ENCODE data around the gene UBE2V1. TPM values are rescaled to one million over a fixed set of nuclear protein-coding genes. Genes with fewer than 3 reads are reported as not detected.
"Not testable (repeated sequence)": the region's sequence is repeated elsewhere in the genome, so short reads cannot be mapped to it uniquely, and the experiment has no call there.

UBE2V1 gene
- total and polyA plus RNA-seq, 2 experiments from 2014 or later: 64.0 to 112 TPM

GRCh38 chr20:50083034-50083433 lies 29.9 kb downstream of the UBE2V1 start:
- Histone ChIP-seq H3K36me3 (replicated peaks; ENCODE audit: insufficient read depth, low read depth) (no peaks in the 10 kb centered on the region), H3K27ac (no peak overlapping the region), H3K4me3 (no peak overlapping the region), H3K79me2 (peaks cover 9% of the 10 kb centered on the region), H3K4me1 (ENCODE audit: insufficient read depth) (peaks cover 9% of the 10 kb centered on the region), H3K9me2 (replicated peaks; ENCODE audit: insufficient read depth) (no peaks in the 10 kb centered on the region), H3K4me2 (no peak overlapping the region), H3K27me3 (no peaks in the 10 kb centered on the region), H2AFZ (no peak overlapping the region), H4K20me1 (ENCODE audit: insufficient read depth, poor library complexity, severe bottlenecking) (peaks cover 6% of the 10 kb centered on the region), H3K9me3 (ENCODE audit: low read depth) (no peaks in the 10 kb centered on the region)
- TF ChIP-seq EZH2 (IDR thresholded peaks at IDR 0.05; ENCODE audit: borderline replicate concordance) (no peak), CTCF (IDR thresholded peaks at IDR 0.05; ENCODE audit: poor library complexity) (no peak), EZH2phosphoT487 (IDR thresholded peaks at IDR 0.05; ENCODE audit: low read depth, severe bottlenecking, unreplicated experiment) (no peak)
- WGBS (ENCODE audit: low lambda C conversion rate, missing lambda C conversion rate): 98% methylated on average over 7 of the region's 7 CpGs
- DNase-seq (ENCODE audit: low spot score): no peak

- not testable (repeated sequence) for DNase-seq (ENCODE audit: low spot score); H3K9me2 ChIP-seq (replicated peaks; ENCODE audit: insufficient read depth); H4K20me1 ChIP-seq (ENCODE audit: insufficient read depth, poor library complexity, severe bottlenecking); H2AFZ ChIP-seq; H3K27me3 ChIP-seq; H3K9me3 ChIP-seq (ENCODE audit: low read depth); H3K36me3 ChIP-seq (replicated peaks; ENCODE audit: insufficient read depth, low read depth); H3K4me1 ChIP-seq (ENCODE audit: insufficient read depth); H3K4me3 ChIP-seq; H3K79me2 ChIP-seq; H3K4me2 ChIP-seq; H3K27ac ChIP-seq
- WGBS (ENCODE audit: low lambda C conversion rate, missing lambda C conversion rate): 93% methylated on average over 9 of the region's 9 CpGs
These were observed 30.9 kb downstream of the UBE2V1 start for GRCh38 chr20:50082056-50082455.

GRCh38 chr20:50077818-50078601 lies 34.9 kb downstream of the UBE2V1 start:
- no peak overlapping the region for H3K4me3 ChIP-seq
- no peak for TF ChIP-seq EZH2phosphoT487 (IDR thresholded peaks at IDR 0.05; ENCODE audit: low read depth, severe bottlenecking, unreplicated experiment)
- no peak for TF ChIP-seq EZH2 (IDR thresholded peaks at IDR 0.05; ENCODE audit: borderline replicate concordance)
- TF ChIP-seq CTCF (IDR thresholded peaks at IDR 0.05; ENCODE audit: poor library complexity): no peak
- H3K27me3 ChIP-seq: no peaks in the 10 kb centered on the region
- 85% methylated on average over 17 of the region's 17 CpGs for WGBS (ENCODE audit: low lambda C conversion rate, missing lambda C conversion rate)
- H3K27ac ChIP-seq: no peak overlapping the region
- no peaks in the 10 kb centered on the region for H3K79me2 ChIP-seq
- H3K9me3 ChIP-seq (ENCODE audit: low read depth): no peaks in the 10 kb centered on the region
- H4K20me1 ChIP-seq (ENCODE audit: insufficient read depth, poor library complexity, severe bottlenecking): no peaks in the 10 kb centered on the region
- H3K36me3 ChIP-seq (replicated peaks; ENCODE audit: insufficient read depth, low read depth): no peaks in the 10 kb centered on the region
- no peaks in the 10 kb centered on the region for H3K9me2 ChIP-seq (replicated peaks; ENCODE audit: insufficient read depth)
- DNase-seq (ENCODE audit: low spot score): no peak
- H3K4me1 ChIP-seq (ENCODE audit: insufficient read depth): peaks cover 17% of the 10 kb centered on the region
- no peak overlapping the region for H2AFZ ChIP-seq
- no peak overlapping the region for H3K4me2 ChIP-seq

DNA sequence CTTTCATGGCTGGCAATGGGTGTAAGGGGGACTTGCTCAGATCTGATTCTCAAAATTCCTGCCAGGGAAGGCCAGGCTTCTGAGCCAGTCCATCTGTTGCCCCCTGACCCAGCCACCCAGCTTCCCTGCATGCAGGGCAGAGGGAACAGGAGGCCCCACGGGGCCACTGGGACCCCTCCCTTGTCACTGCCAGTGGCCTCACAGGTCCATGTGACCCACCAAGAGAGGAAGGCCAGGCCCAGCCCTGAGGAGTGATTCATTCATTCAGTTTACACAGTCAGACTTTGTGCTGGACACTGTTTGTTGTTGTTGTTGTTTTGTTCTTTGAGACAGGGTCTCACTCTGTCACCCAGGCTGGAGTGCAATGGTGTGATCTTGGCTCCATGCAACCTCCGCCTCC lies 39.5 kb downstream of the UBE2V1 start:
- Histone ChIP-seq H3K79me2 (no peaks in the 10 kb centered on the region), H2AFZ (no peak overlapping the region), H4K20me1 (ENCODE audit: insufficient read depth, poor library complexity, severe bottlenecking) (no peaks in the 10 kb centered on the region), H3K27ac (no peak overlapping the region), H3K9me2 (replicated peaks; ENCODE audit: insufficient read depth) (no peaks in the 10 kb centered on the region), H3K36me3 (replicated peaks; ENCODE audit: insufficient read depth, low read depth) (no peaks in the 10 kb centered on the region), H3K27me3 (no peaks in the 10 kb centered on the region), H3K4me3 (no peak overlapping the region), H3K4me1 (ENCODE audit: insufficient read depth) (peaks cover 17% of the 10 kb centered on the region), H3K4me2 (no peak overlapping the region), H3K9me3 (ENCODE audit: low read depth) (no peaks in the 10 kb centered on the region)
- no peak for DNase-seq (ENCODE audit: low spot score)
- 74% methylated on average over 2 of the region's 2 CpGs for WGBS (ENCODE audit: low lambda C conversion rate, missing lambda C conversion rate)
- no peak for TF ChIP-seq EZH2phosphoT487 (IDR thresholded peaks at IDR 0.05; ENCODE audit: low read depth, severe bottlenecking, unreplicated experiment)
- no peak for TF ChIP-seq CTCF (IDR thresholded peaks at IDR 0.05; ENCODE audit: poor library complexity)
- TF ChIP-seq EZH2 (IDR thresholded peaks at IDR 0.05; ENCODE audit: borderline replicate concordance): no peak
